NB4 (cell line): ENCODE measurements around the gene CHD9NB.

Experiments used
- MYC ChIP-seq: IDR thresholded peaks from 2 replicates; pipeline ENCODE4 v1.6.1; 2011; ENCODE audit warnings: low read depth, low read length
- POLR2A ChIP-seq: IDR thresholded peaks from 2 replicates; pipeline ENCODE4 v1.6.1; 2011; ENCODE audit warnings: mild to moderate bottlenecking; ENCODE audit not compliant: insufficient read length; ENCODE audit errors: extremely low read depth
- TF ChIP-seq, protein P1 (sequence below): IDR thresholded peaks from one replicate; pipeline ENCODE4 v1.5.1; 2012; ENCODE audit warnings: low read depth, low read length
- TF ChIP-seq, protein P2 (sequence below): IDR thresholded peaks from 2 replicates; pipeline ENCODE4 v1.6.1; 2011; ENCODE audit warnings: low read depth, low read length

DNA sequence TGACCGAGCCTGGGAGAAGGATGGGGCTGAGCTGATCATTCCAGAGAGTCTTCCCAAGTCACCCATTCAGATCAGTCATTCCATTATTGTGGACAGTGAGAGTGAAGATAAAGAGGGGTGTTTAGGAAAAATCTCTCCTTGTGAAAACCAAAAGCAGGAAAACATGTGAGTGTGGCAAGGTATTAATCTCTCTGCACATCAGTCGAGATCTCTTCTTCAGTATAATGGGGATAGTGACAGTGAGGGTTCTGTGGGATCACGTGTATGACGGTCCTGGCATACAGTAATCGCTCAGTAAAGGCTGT, 37.5 kb upstream of the CHD9NB start:
- TF ChIP-seq MYC, result no peak
- TF ChIP-seq POLR2A, result no peak
- TF ChIP-seq, protein P1, sequence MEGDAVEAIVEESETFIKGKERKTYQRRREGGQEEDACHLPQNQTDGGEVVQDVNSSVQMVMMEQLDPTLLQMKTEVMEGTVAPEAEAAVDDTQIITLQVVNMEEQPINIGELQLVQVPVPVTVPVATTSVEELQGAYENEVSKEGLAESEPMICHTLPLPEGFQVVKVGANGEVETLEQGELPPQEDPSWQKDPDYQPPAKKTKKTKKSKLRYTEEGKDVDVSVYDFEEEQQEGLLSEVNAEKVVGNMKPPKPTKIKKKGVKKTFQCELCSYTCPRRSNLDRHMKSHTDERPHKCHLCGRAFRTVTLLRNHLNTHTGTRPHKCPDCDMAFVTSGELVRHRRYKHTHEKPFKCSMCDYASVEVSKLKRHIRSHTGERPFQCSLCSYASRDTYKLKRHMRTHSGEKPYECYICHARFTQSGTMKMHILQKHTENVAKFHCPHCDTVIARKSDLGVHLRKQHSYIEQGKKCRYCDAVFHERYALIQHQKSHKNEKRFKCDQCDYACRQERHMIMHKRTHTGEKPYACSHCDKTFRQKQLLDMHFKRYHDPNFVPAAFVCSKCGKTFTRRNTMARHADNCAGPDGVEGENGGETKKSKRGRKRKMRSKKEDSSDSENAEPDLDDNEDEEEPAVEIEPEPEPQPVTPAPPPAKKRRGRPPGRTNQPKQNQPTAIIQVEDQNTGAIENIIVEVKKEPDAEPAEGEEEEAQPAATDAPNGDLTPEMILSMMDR, result no peak
- TF ChIP-seq, protein P2, sequence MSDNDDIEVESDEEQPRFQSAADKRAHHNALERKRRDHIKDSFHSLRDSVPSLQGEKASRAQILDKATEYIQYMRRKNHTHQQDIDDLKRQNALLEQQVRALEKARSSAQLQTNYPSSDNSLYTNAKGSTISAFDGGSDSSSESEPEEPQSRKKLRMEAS, result no peak
